GM10847 (cell line): ENCODE results near the gene CLIP4.

Experiments
- POLR2A ChIP-seq: IDR thresholded peaks from 2 replicates; pipeline ENCODE4 v1.6.1; 2011; ENCODE audit not compliant: insufficient read length; ENCODE audit errors: extremely low read depth

CLIP4 gene

GRCh38 chr2:29215739-29216608, 100.8 kb downstream of the CLIP4 start:
- TF ChIP-seq POLR2A = no peak

GRCh38 chr2:29216609-29216909, 101.3 kb downstream of the CLIP4 start:
- no peak for TF ChIP-seq POLR2A

- no peak for TF ChIP-seq POLR2A
Observed at GRCh38 chr2:29218071-29218470, 102.9 kb downstream of the CLIP4 start.

- TF ChIP-seq POLR2A = no peak
Observed at GRCh38 chr2:29218550-29219125, 103.4 kb downstream of the CLIP4 start.

- TF ChIP-seq POLR2A = no peak
Observed at GRCh38 chr2:29219374-29219773, 104.2 kb downstream of the CLIP4 start.

GRCh38 chr2:29220506-29221270, 105.5 kb downstream of the CLIP4 start:
- no peak for TF ChIP-seq POLR2A

GRCh38 chr2:29222381-29223179, 107.4 kb downstream of the CLIP4 start:
- TF ChIP-seq POLR2A = no peak

GRCh38 chr2:29223257-29223656, 108.0 kb downstream of the CLIP4 start:
- TF ChIP-seq POLR2A = no peak

- no peak for TF ChIP-seq POLR2A
Observed at GRCh38 chr2:29223851-29224692, 108.9 kb downstream of the CLIP4 start.

- no peak for TF ChIP-seq POLR2A
Observed at GRCh38 chr2:29224693-29225551, 109.7 kb downstream of the CLIP4 start.

GRCh38 chr2:29225814-29226213, 110.6 kb downstream of the CLIP4 start:
- no peak for TF ChIP-seq POLR2A

- no peak for TF ChIP-seq POLR2A
Observed at GRCh38 chr2:29226375-29226774, 111.2 kb downstream of the CLIP4 start.

- TF ChIP-seq POLR2A = no peak
Observed at GRCh38 chr2:29226808-29227207, 111.6 kb downstream of the CLIP4 start.
